Measurements from ENCODE around the gene MYBPC1.

Gene MYBPC1

DNA sequence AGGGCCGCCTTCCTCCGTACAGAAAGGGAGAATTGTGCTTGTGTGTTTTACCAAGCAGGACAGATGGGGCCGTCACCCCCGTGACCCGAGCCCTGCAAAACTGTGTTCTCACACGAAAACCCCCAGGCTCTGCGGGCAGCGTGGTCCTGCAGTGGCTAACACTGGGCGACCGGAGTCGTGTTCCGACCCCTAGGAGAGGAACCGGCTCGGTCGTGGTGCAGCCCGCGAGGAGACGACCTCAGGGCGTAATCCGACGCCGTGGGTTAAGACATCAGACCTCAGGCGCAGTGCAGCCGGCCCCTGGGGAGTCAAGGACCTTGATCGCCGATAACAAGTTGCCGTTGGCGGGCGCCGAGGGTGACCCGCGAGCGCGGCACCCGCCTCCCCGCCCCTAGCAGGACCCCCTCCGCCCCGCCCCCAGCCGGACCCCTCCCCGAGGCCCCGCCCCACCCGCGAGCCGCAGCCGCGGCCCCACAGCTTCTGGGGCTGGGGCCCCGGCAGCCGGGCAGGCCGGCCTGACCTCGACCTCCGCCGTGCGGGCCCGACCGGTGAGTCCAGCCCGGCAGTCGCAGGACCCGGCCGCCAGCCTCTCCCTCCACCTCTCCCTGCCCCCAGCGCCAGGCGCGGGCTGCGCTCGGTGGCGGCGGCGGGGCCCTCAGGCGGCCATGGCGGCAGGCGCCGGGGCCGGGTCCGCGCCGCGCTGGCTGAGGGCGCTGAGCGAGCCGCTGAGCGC lies 102.6 kb downstream of the MYBPC1 start, which contains the start of gene CHPT1:
Gene CHPT1, plus strand, starts transcription at position 444 of the 733 bp plus-strand sequence. Its CDS starts 222 bp downstream, at position 666.
- peak within 1 kb of the TSS; percentile 92 for H3K4me3 ChIP-seq (ENCODE audit: low read depth, low read length)
- peak; percentile 7 for DNase-seq (ENCODE audit: low read depth)
- TF ChIP-seq, protein P1, sequence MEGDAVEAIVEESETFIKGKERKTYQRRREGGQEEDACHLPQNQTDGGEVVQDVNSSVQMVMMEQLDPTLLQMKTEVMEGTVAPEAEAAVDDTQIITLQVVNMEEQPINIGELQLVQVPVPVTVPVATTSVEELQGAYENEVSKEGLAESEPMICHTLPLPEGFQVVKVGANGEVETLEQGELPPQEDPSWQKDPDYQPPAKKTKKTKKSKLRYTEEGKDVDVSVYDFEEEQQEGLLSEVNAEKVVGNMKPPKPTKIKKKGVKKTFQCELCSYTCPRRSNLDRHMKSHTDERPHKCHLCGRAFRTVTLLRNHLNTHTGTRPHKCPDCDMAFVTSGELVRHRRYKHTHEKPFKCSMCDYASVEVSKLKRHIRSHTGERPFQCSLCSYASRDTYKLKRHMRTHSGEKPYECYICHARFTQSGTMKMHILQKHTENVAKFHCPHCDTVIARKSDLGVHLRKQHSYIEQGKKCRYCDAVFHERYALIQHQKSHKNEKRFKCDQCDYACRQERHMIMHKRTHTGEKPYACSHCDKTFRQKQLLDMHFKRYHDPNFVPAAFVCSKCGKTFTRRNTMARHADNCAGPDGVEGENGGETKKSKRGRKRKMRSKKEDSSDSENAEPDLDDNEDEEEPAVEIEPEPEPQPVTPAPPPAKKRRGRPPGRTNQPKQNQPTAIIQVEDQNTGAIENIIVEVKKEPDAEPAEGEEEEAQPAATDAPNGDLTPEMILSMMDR (IDR thresholded peaks at IDR 0.05; ENCODE audit: low read depth, low read length, missing control alignments): no peak

DNA sequence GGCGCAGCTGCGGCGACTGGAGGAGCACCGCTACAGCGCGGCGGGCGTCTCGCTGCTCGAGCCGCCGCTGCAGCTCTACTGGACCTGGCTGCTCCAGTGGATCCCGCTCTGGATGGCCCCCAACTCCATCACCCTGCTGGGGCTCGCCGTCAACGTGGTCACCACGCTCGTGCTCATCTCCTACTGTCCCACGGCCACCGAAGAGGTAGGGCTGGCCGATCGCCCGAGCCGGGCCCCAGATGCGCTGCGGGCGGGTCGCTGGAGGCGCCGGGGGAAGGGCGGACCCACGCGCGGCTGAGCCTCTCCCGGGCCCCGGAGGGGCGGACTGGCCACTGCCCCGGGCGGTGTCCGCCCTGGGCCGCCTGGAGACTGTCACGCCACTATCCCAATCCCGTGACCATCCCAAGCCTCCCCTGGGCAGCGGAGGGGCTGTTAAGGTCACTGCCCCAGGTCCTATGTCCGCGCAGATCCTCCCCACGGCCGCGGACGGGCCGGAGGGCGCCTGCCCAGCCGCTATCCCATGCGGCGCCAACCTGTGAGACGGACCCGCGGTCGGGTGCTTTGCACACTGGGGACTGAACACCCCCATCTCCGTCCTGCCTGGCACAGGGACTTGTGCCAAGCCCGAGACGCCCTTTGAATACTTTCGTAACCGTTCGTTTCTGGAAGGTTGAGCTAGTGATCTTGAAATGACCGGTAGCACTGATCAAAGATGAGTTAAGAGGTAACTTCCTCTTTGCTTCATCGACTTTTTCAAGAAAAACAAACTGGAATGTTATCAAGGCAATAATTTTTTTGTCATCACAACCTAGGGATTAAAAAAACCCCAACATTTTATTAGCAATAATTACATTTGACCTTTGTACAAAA lies 103.4 kb downstream of the MYBPC1 start:
- DNase-seq (ENCODE audit: low read depth): peak; percentile 7
- TF ChIP-seq, protein P1 (IDR thresholded peaks at IDR 0.05; ENCODE audit: low read depth, low read length, missing control alignments): no peak
- peak overlapping the region; percentile 92 for H3K4me3 ChIP-seq (ENCODE audit: low read depth, low read length)

DNA sequence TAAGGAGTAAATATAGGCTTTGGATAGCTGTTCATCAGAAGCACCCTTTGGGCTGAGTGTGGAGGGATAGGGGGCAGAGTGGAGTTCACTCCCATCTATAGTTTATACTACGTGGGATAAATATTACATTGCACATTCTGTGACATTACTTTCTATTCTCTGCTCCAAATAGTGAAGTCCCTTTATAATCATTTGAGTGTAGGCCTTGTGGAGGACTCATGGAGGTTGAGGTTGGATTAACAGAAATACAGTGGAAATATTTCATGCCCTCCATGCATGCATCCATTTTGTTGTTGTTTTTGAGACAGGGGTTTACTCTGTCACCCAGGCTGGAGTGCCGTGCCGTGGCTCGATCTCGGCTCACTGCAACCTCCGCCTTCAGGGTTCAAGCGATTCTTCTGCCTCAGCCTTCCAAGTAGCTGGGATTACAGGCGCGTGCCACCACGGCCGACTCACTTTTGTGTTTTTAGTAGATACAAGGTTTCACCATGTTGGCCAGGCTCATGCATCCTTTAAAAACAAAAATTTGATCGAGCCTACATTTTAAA lies 104.1 kb downstream of the MYBPC1 start:
- DNase-seq (ENCODE audit: low read depth): no peak
- TF ChIP-seq, protein P1 (IDR thresholded peaks at IDR 0.05; ENCODE audit: low read depth, low read length, missing control alignments): no peak
- no peak overlapping the region; the same call in 1 of the 2 replicates for H3K4me3 ChIP-seq (ENCODE audit: low read depth, low read length)

DNA sequence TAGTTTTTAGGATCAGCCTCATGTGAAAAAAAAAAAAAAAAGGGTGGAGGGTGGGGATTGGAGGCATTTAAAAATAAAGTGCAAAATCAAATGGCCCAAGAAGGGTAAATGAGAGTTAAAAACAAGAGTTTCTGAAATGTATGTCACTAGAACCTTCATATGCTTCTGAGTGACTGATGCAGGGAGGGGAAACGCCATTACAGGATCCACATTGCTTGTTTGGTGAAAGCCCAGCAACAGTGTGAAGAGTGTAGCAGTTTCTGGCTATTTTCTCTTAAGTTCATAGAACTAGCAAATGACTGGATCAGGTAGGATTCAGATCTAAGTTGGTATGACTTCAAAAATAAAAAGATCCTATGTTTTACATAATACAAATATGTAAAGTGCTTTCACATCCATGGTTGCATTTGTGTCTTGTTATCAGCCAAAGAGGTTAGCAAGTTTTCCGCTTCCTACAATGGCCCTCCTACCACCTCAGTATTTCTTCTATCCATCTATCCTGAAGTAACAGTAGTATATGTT lies 105.6 kb downstream of the MYBPC1 start:
- H3K4me3 ChIP-seq (ENCODE audit: low read depth, low read length): no peak overlapping the region
- TF ChIP-seq, protein P1 (IDR thresholded peaks at IDR 0.05; ENCODE audit: low read depth, low read length, missing control alignments): no peak
- no peak for DNase-seq (ENCODE audit: low read depth)

DNA sequence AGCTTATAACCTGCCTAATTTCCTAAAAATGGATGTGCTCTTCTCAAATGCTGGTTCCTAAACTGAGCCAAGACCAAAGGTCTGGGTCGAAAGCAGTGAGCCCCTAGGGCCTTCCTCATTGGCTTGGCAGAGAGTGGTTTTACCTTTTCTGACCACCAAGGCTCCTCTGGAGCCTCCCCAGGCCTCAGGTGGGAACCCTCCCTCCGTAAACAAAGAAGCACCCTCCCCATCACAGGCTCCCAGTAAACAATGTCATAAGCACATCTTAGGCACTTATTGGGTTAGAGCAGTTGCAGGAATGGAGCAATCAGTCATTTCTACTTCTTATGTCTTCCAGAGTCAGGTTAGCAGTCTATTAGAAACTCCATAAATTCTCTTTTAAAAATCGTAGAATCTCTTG lies 108.7 kb downstream of the MYBPC1 start:
- DNase-seq (ENCODE audit: low read depth): no peak
- no peak overlapping the region for H3K4me3 ChIP-seq (ENCODE audit: low read depth, low read length)
- TF ChIP-seq, protein P1 (IDR thresholded peaks at IDR 0.05; ENCODE audit: low read depth, low read length, missing control alignments): no peak

DNA sequence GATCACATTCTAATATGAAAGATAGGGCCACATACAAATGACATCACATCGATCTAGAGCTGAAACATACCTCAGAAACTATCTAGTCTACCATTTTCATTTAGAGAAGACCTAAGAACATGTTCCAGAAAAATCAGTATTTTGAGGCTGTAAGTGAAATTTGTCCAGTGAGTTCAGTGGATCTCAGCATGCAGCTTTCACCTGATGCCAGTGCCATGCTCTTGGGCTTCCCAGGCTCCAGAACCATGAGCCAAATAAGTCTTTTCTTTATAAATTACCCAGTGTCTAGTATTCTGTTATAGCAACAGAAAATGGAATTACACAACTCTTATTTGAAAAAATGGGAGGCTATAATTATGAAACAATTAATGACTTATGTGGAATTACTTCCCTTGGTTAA lies 111.6 kb downstream of the MYBPC1 start:
- no peak overlapping the region for H3K4me3 ChIP-seq (ENCODE audit: low read depth, low read length)
- TF ChIP-seq, protein P1 (IDR thresholded peaks at IDR 0.05; ENCODE audit: low read depth, low read length, missing control alignments): no peak
- no peak for DNase-seq (ENCODE audit: low read depth)

All from GM12864 (cell line).